ENCODE measurements around the gene TPM4.

The TPM4 gene

GRCh38 chr19:16127080-16127479 lies 50.8 kb downstream of the TPM4 start:
- no peak overlapping the region for H3K4me3 ChIP-seq (ENCODE audit: low read depth, low read length)
- DNase-seq (ENCODE audit: low read depth), result no peak
- no peak for TF ChIP-seq CTCF (IDR thresholded peaks at IDR 0.05; ENCODE audit: control insufficient read depth, extremely low read depth, insufficient read depth)

GRCh38 chr19:16127776-16128371 lies 51.6 kb downstream of the TPM4 start:
- H3K4me3 ChIP-seq (ENCODE audit: low read depth, low read length), result no peak overlapping the region
- no peak for TF ChIP-seq CTCF (IDR thresholded peaks at IDR 0.05; ENCODE audit: control insufficient read depth, extremely low read depth, insufficient read depth)
- no peak for DNase-seq (ENCODE audit: low read depth)

- no peak for DNase-seq (ENCODE audit: low read depth)
- H3K4me3 ChIP-seq (ENCODE audit: low read depth, low read length), result no peak overlapping the region
- no peak for TF ChIP-seq CTCF (IDR thresholded peaks at IDR 0.05; ENCODE audit: control insufficient read depth, extremely low read depth, insufficient read depth)
Observed at GRCh38 chr19:16131648-16132047, 55.4 kb downstream of the TPM4 start.

GRCh38 chr19:16133818-16134217 lies 57.5 kb downstream of the TPM4 start:
- DNase-seq (ENCODE audit: low read depth), result no peak
- no peak overlapping the region for H3K4me3 ChIP-seq (ENCODE audit: low read depth, low read length)
- no peak for TF ChIP-seq CTCF (IDR thresholded peaks at IDR 0.05; ENCODE audit: control insufficient read depth, extremely low read depth, insufficient read depth)

GRCh38 chr19:16134510-16134909 lies 58.2 kb downstream of the TPM4 start:
- no peak for DNase-seq (ENCODE audit: low read depth)
- H3K4me3 ChIP-seq (ENCODE audit: low read depth, low read length), result no peak overlapping the region
- TF ChIP-seq CTCF (IDR thresholded peaks at IDR 0.05; ENCODE audit: control insufficient read depth, extremely low read depth, insufficient read depth), result no peak

- H3K4me3 ChIP-seq (ENCODE audit: low read depth, low read length), result no peak overlapping the region
Observed at GRCh38 chr19:16135430-16136127, 59.3 kb downstream of the TPM4 start.

More at GRCh38 chr19:16135430-16136127, 59.3 kb downstream of the TPM4 start:
- no peak for DNase-seq (ENCODE audit: low read depth)
- TF ChIP-seq CTCF (IDR thresholded peaks at IDR 0.05; ENCODE audit: control insufficient read depth, extremely low read depth, insufficient read depth), result no peak
